HAP-1 (cell line): Measurements from ENCODE around the gene PCBP3.

Experiments
- DNase-seq, 2 experiments: peaks; one replicate each; pipeline ENCODE4 v3.0.0-alpha.2; 2016 to 2020; ENCODE audit warnings: low spot score in 2 of 2
- H3K27me3 ChIP-seq: fragments of 250-450 bp; sonication (Bioruptor Pico); 2 replicates; pipeline ENCODE4 v1.5.1; 2020; ENCODE audit warnings: low read depth, mild to moderate bottlenecking, moderate library complexity
- H3K36me3 ChIP-seq: fragments of 250-450 bp; sonication (Bioruptor Pico); replicated peaks from 2 replicates; pipeline ENCODE4 v1.5.1; 2020; ENCODE audit warnings: mild to moderate bottlenecking
- H3K4me1 ChIP-seq: fragments of 250-450 bp; sonication (Bioruptor Pico); 2 replicates; pipeline ENCODE4 v1.5.1; 2020; ENCODE audit warnings: mild to moderate bottlenecking
- H3K4me3 ChIP-seq: fragments of 250-450 bp; sonication (Bioruptor Pico); 2 replicates; pipeline ENCODE4 v1.5.1; 2020; ENCODE audit warnings: mild to moderate bottlenecking, moderate library complexity
- H3K9me3 ChIP-seq: fragments of 250-450 bp; sonication (Bioruptor Pico); 2 replicates; pipeline ENCODE4 v1.5.1; 2020; ENCODE audit warnings: mild to moderate bottlenecking, moderate library complexity
- in situ Hi-C: fragments of 300-500 bp; cut with MboI; formaldehyde crosslinking; loops from 3 replicates; pipeline ENCODE4 v1.14.3; 2020; ENCODE audit warnings: low sequenced_read_pairs, inconsistent platforms, mixed read lengths

Gene PCBP3

DNA sequence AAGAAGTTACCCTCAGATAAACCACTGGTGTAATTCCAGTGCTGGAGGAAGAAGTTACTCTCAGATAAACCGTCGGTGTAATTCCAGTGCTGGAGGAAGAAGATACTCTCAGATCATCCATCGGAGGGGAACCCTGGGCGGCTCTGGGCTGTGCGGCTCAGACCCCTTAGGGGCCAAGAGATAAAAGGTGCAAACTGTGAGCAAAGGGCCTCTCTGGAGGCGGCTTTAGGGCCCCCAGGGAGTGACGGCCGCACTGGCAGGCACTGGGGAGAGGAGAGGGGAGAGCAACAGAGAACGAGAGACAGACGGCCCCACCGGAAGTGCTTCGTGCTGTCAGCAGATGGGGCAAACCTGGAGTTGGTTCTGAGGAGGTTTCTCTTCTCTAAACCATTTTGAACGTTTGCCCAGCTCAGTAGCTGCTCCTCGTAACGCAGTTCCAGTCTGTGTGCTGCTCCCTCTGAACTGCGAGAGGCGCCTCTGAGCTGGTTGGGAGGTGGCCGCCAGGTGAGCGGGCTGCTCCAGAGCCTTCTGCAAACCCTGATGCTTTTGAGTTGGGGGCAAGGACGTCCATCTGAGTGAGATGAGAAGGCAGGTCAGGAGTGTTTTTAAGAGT, 275.4 kb downstream of the PCBP3 start:
- Histone ChIP-seq H3K4me1 (no peaks in the 10 kb centered on the region), H3K9me3 (no peaks in the 10 kb centered on the region), H3K36me3 (no peaks in the 10 kb centered on the region), H3K27me3 (no peaks in the 10 kb centered on the region), H3K4me3 (no peak overlapping the region)
- in situ Hi-C loops, result no loop called here
- no peak for DNase-seq

GRCh38 chr21:45919593-45919992, 276.1 kb downstream of the PCBP3 start:
- Histone ChIP-seq H3K27me3 (no peaks in the 10 kb centered on the region), H3K9me3 (no peaks in the 10 kb centered on the region), H3K36me3 (no peaks in the 10 kb centered on the region), H3K4me1 (no peaks in the 10 kb centered on the region), H3K4me3 (no peak overlapping the region)
- in situ Hi-C loops, result no loop called here
- DNase-seq, result no peak

DNA sequence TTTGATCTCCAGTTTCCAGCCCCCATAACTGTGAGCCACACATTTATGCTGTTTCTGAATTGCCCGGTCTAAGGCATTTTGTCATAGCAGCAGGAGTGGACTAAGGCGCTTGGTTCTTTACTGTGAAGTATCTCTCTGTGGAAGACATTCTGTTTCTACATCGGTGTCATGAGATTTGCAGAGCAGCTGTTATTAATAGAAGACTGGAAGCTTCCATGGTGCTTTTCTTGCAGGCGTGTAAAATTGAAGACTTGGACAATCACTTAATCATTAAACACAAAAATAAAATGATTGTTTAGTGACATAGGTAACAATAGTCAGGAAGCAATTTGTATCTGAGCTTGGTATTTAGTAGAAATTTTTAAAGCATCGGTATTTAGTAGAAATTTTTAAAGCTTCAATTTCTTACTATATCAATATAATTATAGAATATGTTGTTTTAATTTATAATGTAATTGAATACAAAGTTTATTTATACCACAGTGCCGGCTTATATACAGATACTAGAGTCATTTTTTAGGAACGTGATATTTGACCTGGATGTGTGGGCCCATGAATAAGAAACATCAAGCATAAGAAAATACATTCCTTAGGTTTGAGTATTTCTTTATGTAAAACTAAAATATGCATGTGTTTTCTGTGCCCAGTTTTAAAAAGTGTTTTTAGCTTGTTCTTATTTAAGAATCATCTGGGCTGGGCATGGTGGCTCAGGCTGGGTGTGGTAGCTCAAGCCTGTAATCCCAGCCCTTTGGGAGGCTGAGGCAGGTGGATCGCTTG, 277.5 kb downstream of the PCBP3 start:
- Histone ChIP-seq H3K4me3 (no peak overlapping the region), H3K4me1 (no peaks in the 10 kb centered on the region), H3K27me3 (no peaks in the 10 kb centered on the region), H3K36me3 (no peaks in the 10 kb centered on the region), H3K9me3 (no peaks in the 10 kb centered on the region)
- DNase-seq, result no peak
- in situ Hi-C loops, result no loop called here

- DNase-seq, result no peak
- Histone ChIP-seq H3K4me1 (no peaks in the 10 kb centered on the region), H3K36me3 (no peaks in the 10 kb centered on the region), H3K9me3 (no peaks in the 10 kb centered on the region), H3K4me3 (no peak overlapping the region), H3K27me3 (no peaks in the 10 kb centered on the region)
- in situ Hi-C loops, result no loop called here
Measured at GRCh38 chr21:45921917-45922316, 278.4 kb downstream of the PCBP3 start.

GRCh38 chr21:45922648-45923047, 279.1 kb downstream of the PCBP3 start:
- Histone ChIP-seq H3K9me3 (no peaks in the 10 kb centered on the region), H3K27me3 (no peaks in the 10 kb centered on the region), H3K36me3 (no peaks in the 10 kb centered on the region), H3K4me3 (no peak overlapping the region), H3K4me1 (no peaks in the 10 kb centered on the region)
- in situ Hi-C loops, result no loop called here
- no peak for DNase-seq

DNA sequence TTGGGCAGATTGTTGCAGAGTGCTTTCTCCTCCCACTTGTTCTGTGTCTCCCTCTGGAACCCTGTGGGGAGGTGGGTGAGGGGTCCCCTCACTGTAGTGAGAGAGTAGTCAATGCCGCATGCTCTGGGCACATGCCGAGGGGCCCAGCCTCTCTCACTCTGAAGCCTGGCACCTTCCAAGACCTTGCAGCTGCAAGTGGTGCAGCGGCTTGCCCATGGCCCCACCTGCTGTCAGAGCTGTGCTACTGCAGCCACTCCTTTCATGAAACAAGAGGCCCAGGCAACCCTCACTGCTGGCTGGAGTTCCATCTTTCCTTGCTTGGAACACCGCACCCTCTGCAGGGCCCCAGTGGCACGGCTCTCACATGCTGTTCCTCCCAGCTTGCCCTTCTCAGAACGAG, 279.6 kb downstream of the PCBP3 start:
- Histone ChIP-seq H3K4me3 (no peak overlapping the region), H3K9me3 (no peaks in the 10 kb centered on the region), H3K4me1 (no peaks in the 10 kb centered on the region), H3K36me3 (no peaks in the 10 kb centered on the region), H3K27me3 (no peaks in the 10 kb centered on the region)
- in situ Hi-C loops, result no loop called here
- DNase-seq, result peak; percentile 41 to 77

- H3K9me3 ChIP-seq, result no peaks in the 10 kb centered on the region
- H3K27me3 ChIP-seq, result no peaks in the 10 kb centered on the region
- DNase-seq, result no peak
- H3K36me3 ChIP-seq, result no peaks in the 10 kb centered on the region
- no peaks in the 10 kb centered on the region for H3K4me1 ChIP-seq
- in situ Hi-C loops, result no loop called here
- H3K4me3 ChIP-seq, result no peak overlapping the region
Measured at GRCh38 chr21:45926281-45926680, 282.8 kb downstream of the PCBP3 start.

DNA sequence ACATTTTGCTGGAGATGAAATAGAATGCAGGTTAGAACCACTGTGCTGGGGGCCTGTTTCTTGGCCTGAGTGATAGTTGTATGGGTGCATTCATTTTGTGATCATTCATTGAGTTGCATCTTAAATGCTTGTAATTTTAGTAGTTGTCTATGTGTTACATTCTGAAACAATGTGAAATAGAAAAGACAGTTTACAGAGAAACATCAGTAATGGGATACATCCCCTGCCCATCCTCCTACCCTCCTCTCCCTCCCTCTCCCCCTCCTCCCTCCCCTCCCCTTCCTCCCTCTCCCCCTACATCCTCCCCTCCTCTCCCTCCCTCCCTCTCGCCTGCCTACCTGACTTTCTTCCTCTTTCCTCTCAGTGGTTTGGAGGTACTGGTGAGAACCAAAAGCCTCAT, 283.5 kb downstream of the PCBP3 start:
- no peaks in the 10 kb centered on the region for H3K27me3 ChIP-seq
- in situ Hi-C loops, result no loop called here
- no peaks in the 10 kb centered on the region for H3K4me1 ChIP-seq
- H3K36me3 ChIP-seq, result no peaks in the 10 kb centered on the region
- no peaks in the 10 kb centered on the region for H3K9me3 ChIP-seq
- no peak overlapping the region for H3K4me3 ChIP-seq
- DNase-seq, result no peak

DNA sequence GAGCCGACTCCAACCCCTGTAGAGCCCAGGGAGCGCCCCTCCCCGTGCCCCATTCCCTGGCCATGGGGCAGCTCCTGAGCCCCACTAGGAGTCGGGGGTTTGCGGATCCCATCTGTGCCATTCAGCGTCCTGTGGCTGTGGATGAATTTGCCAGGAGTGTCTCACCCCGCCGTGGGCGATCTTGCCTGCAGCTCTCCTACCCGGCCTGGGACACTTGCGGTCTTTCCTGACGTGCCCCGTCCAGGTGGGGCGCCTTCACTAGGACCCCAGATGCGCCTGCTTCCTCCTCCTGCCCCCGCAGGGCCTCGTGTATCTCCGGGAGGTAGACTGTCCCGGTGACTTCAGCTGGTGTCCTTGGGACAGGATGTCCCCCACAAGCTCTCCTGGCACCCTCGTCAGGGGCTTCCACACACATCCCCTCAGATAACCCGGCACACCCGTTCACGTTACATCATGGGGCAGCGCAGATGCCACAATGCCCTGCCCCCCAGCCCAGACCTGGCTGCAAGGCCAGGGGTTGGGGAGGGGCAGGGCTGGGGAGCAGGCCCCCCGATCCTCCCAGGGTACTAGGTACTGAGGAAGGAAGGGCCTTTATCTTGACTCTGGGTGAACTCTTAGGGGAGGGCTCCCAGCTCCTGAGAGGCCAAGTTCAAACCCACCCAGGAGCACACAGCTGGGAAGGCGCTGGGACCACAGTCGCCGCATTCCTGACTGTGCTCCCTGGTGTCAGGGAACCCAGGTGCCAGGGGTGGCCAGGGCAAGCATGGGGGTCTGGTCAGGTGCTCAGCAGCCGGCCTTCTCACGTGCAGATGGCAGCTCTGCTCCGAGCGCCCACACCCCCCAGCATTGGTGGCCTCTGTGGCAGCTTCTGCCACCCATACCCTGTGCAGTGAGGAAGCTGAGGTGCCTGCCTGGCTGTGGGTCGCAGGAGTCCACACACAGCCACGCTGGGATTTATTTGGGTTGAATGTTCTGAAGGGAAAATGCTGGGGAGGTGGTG, 284.6 kb downstream of the PCBP3 start:
- Histone ChIP-seq H3K4me1 (no peaks in the 10 kb centered on the region), H3K4me3 (no peak overlapping the region), H3K9me3 (no peaks in the 10 kb centered on the region), H3K27me3 (no peaks in the 10 kb centered on the region), H3K36me3 (no peaks in the 10 kb centered on the region)
- DNase-seq, result no peak
- in situ Hi-C loops, result no loop called here

GRCh38 chr21:45929449-45929848, 285.9 kb downstream of the PCBP3 start:
- H3K9me3 ChIP-seq, result no peaks in the 10 kb centered on the region
- in situ Hi-C loops, result no loop called here
- H3K4me3 ChIP-seq, result no peak overlapping the region
- no peaks in the 10 kb centered on the region for H3K27me3 ChIP-seq
- H3K36me3 ChIP-seq, result no peaks in the 10 kb centered on the region
- H3K4me1 ChIP-seq, result no peaks in the 10 kb centered on the region
- no peak for DNase-seq

GRCh38 chr21:45930231-45930760, 286.8 kb downstream of the PCBP3 start:
- no peak overlapping the region for H3K4me3 ChIP-seq
- in situ Hi-C loops, result no loop called here
- no peaks in the 10 kb centered on the region for H3K27me3 ChIP-seq
- no peak for DNase-seq
- no peaks in the 10 kb centered on the region for H3K4me1 ChIP-seq
- H3K36me3 ChIP-seq, result no peaks in the 10 kb centered on the region
- no peaks in the 10 kb centered on the region for H3K9me3 ChIP-seq

DNA sequence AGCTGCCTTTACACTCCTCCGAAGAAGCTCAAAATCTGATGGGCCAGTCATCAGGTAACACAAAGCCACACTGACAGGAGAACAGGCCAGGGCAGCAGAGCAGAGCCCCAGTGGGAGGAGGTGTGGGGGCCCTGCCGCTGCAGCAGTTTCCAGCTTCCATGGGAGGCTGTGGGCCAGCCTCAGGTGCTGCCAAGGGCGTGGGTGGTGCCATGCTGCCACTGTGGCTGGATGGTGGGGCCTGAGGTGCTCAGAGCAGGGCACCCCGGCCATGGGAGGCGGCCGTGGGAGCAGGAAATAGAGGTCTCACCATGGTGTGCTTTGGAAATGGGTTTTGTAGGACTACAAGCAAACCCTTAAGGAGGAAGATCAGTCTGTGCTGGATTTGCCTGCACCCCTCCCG, 287.3 kb downstream of the PCBP3 start:
- Histone ChIP-seq H3K4me1 (no peaks in the 10 kb centered on the region), H3K9me3 (no peaks in the 10 kb centered on the region), H3K4me3 (no peak overlapping the region), H3K36me3 (no peaks in the 10 kb centered on the region), H3K27me3 (no peaks in the 10 kb centered on the region)
- DNase-seq, result no peak
- in situ Hi-C loops, result no loop called here

- Histone ChIP-seq H3K9me3 (no peaks in the 10 kb centered on the region), H3K36me3 (no peaks in the 10 kb centered on the region), H3K4me3 (no peak overlapping the region), H3K27me3 (no peaks in the 10 kb centered on the region), H3K4me1 (no peaks in the 10 kb centered on the region)
- in situ Hi-C loops, result no loop called here
- no peak for DNase-seq
Measured at GRCh38 chr21:45931397-45931969, 288.0 kb downstream of the PCBP3 start.
